Adrenal gland (tissue), 12 donors: ENCODE measurements around the gene COPS3. TPM values are rescaled to one million over a fixed set of nuclear protein-coding genes. Genes with fewer than 3 reads are reported as not detected.
"Not testable (repeated sequence)": the region's sequence is repeated elsewhere in the genome, so short reads cannot be mapped to it uniquely, and the experiment has no call there.

Experiments used
- DNase-seq, 7 donors: peaks; one replicate each; pipeline ENCODE4 v3.0.0-alpha.2; 2019 to 2020
- H3K27ac ChIP-seq, 5 donors: fragments of 200-600 bp; sonication (generic) in 4 of 5; 1 replicate in 3 of 5; 2 replicates in 2 of 5; pipeline versions ENCODE4 v1.5.1 to v1.8.0; 2016 to 2020; ENCODE audit warnings: mild to moderate bottlenecking in 1 of 5
- H3K27me3 ChIP-seq: fragments of 200-600 bp; 2 replicates; pipeline ENCODE4 v1.8.0; 2021
- H3K36me3 ChIP-seq, 2 donors: fragments of 200-600 bp; replicated peaks in 1 of 2; 1 replicate in 1 of 2; 2 replicates in 1 of 2; pipeline versions ENCODE4 v1.5.1 to v1.8.0; 2018 to 2022
- H3K4me1 ChIP-seq, 2 donors: fragments of 200-600 bp; replicated peaks in 1 of 2; 1 replicate in 1 of 2; 2 replicates in 1 of 2; pipeline versions ENCODE4 v1.5.1 to v1.8.0; 2018 to 2021
- H3K4me3 ChIP-seq, 4 donors: fragments of 200-600 bp; sonication (generic) in 3 of 4; one replicate each; pipeline ENCODE4 v1.5.1; 2016 to 2018
- H3K9me3 ChIP-seq, 3 donors: fragments of 200-600 bp; sonication (generic) in 1 of 3; replicated peaks in 1 of 3; 1 replicate in 2 of 3; 2 replicates in 1 of 3; pipeline versions ENCODE4 v1.5.1 to v1.8.0; 2016 to 2021
- CTCF ChIP-seq, 6 experiments: fragments of 450-650 bp in 4 of 6; fragments of 200-600 bp in 2 of 6; sonication (generic) in 1 of 6; IDR thresholded peaks; 1 replicate in 5 of 6; 2 replicates in 1 of 6; pipeline versions ENCODE4 v1.5.1 to v1.8.0; 2016 to 2021; ENCODE audit warnings: antibody characterized with exemption in 6 of 6, mild to moderate bottlenecking in 2 of 6, moderate library complexity in 1 of 6
- POLR2A ChIP-seq, 2 donors: fragments of 450-650 bp; IDR thresholded peaks; one replicate each; pipeline ENCODE4 v1.6.1; 2017; ENCODE audit warnings: antibody characterized with exemption in 2 of 2, mild to moderate bottlenecking in 2 of 2, moderate library complexity in 1 of 2
- WGBS, 4 donors: extraction: QIAGEN DNeasy Blood & Tissue Kit in 2 of 4; methylation state at CpG; one replicate each; pipeline versions ENCODE4 v1.1.5 to v1.1.7; 2013 to 2017; 5-methylcytosine and 5-hydroxymethylcytosine counted together
- intact Hi-C, 2 donors: fragments of 100-400 bp; cut with DNase I; formaldehyde crosslinking; loops; one replicate each; pipeline versions ENCODE4 v1.14.1 to v1.15.0; 2022 to 2023
- polyA plus RNA-seq, 3 donors: library from polyadenylated mRNA; stranded (reverse); fragments of 200-250 nt in 2 of 3; fragments of 350-450 nt in 1 of 3; fragmentation: Illumina TruSeq in 1 of 3; extraction: RNeasy Lipid Tissue Mini Kit (QIAGEN cat#74804) in 1 of 3; gene quantifications; one replicate each; pipeline ENCODE4 v1.2.3, GENCODE V29; 2013 to 2014
- total RNA-seq, 9 donors: library from RNA; depleted of rRNA in 4 of 9; stranded (reverse); fragments of >200 nt in 4 of 9; fragments of 120-200 nt in 1 of 9; fragmentation: NEBNext Ultra II Directional in 1 of 9; extraction: Animal tissue kit (Norgen Biotek cat#: 25700) in 1 of 9; gene quantifications; one replicate each; pipeline versions ENCODE4 v1.1.0 to v1.2.4, GENCODE V29; 2013 to 2023
- donor health status: healthy with polysubstance abuse.
- donor health status: Bipolar disorder and iron deficiency.
- donor health status: DM: yes; HTN: yes; CAD: no.
- donor health status: DM: no; HTN: no; CAD: no.
- donor health status: DM: no; HTN: no; CAD: no.
- donor health status: DM: yes; HTN: yes; CAD: no.

Gene COPS3
- total and polyA plus RNA-seq, 12 donors = 18.7 to 140 (median 52.3) TPM

GRCh38 chr17:17289701-17290100 lies 8.7 kb upstream of the COPS3 start:
- WGBS, 4 donors = 53 to 63% (median 58%) methylated on average over 7 of the region's 7 CpGs
- TF ChIP-seq CTCF (IDR thresholded peaks at IDR 0.05) (no peak), POLR2A (IDR thresholded peaks at IDR 0.05) (no peak)
- Histone ChIP-seq H3K9me3 (no peaks in the 10 kb centered on the region), H3K27ac (no peak overlapping the region), H3K27me3 (no peaks in the 10 kb centered on the region), H3K4me3 (no peak overlapping the region), H3K4me1 (no peaks in the 10 kb centered on the region), H3K36me3 (no peaks in the 10 kb centered on the region)
- intact Hi-C loops = no loop called here
- DNase-seq = peak in 2 of 7 donors; percentile 7 to 45

- WGBS, 4 donors = 84 to 92% (median 90%) methylated on average over 4 of the region's 4 CpGs
- no peak overlapping the region for H3K4me3 ChIP-seq
- no peaks in the 10 kb centered on the region for H3K36me3 ChIP-seq
- H3K4me1 ChIP-seq = no peaks in the 10 kb centered on the region
- no peak for TF ChIP-seq CTCF (IDR thresholded peaks at IDR 0.05)
- TF ChIP-seq POLR2A (IDR thresholded peaks at IDR 0.05) = no peak
- intact Hi-C loops = no loop called here
- no peak for DNase-seq
- no peaks in the 10 kb centered on the region for H3K27me3 ChIP-seq
- H3K9me3 ChIP-seq = no peaks in the 10 kb centered on the region
- H3K27ac ChIP-seq = no peak overlapping the region
Observed at GRCh38 chr17:17289086-17289485, 8.0 kb upstream of the COPS3 start.

- no peaks in the 10 kb centered on the region for H3K4me1 ChIP-seq
- no peaks in the 10 kb centered on the region for H3K27me3 ChIP-seq
- no peak for TF ChIP-seq POLR2A (IDR thresholded peaks at IDR 0.05)
- no peak for TF ChIP-seq CTCF (IDR thresholded peaks at IDR 0.05)
- no peaks in the 10 kb centered on the region for H3K9me3 ChIP-seq
- DNase-seq = no peak
- no peak overlapping the region for H3K4me3 ChIP-seq
- no peak overlapping the region for H3K27ac ChIP-seq
- H3K36me3 ChIP-seq = no peaks in the 10 kb centered on the region
- intact Hi-C loops = no loop called here
- 79 to 84% (median 79%) methylated on average over 5 of the region's 5 CpGs for WGBS, 4 donors
Observed at GRCh38 chr17:17285951-17286350, 4.9 kb upstream of the COPS3 start.

- Histone ChIP-seq H3K4me1 (peaks cover 21 to 45% of the 10 kb centered on the region in 2 donors), H3K4me3 (no peak overlapping the region), H3K27ac (no peak overlapping the region), H3K27me3 (no peaks in the 10 kb centered on the region), H3K36me3 (peaks cover 0 to 16% of the 10 kb centered on the region in 2 donors), H3K9me3 (no peaks in the 10 kb centered on the region)
- intact Hi-C loops = no loop called here
- no peak for DNase-seq
- TF ChIP-seq CTCF (IDR thresholded peaks at IDR 0.05) (no peak), POLR2A (IDR thresholded peaks at IDR 0.05) (no peak)
- 71 to 79% (median 73%) methylated on average over 4 of the region's 4 CpGs for WGBS, 4 donors
Observed at GRCh38 chr17:17279316-17279715, 1.7 kb downstream of the COPS3 start.

- H3K9me3 ChIP-seq, intact Hi-C loops, H3K27ac ChIP-seq, H3K4me3 ChIP-seq, H3K27me3 ChIP-seq: not testable (repeated sequence)
- DNase-seq = peak in 1 of 7 donors; percentile 35
- Histone ChIP-seq H3K36me3 (peaks cover 0 to 32% of the 10 kb centered on the region in 2 donors), H3K4me1 (peaks cover 21 to 45% of the 10 kb centered on the region in 2 donors)
- 92 to 99% (median 94%) methylated on average over 5 of the region's 5 CpGs for WGBS, 4 donors
Observed at GRCh38 chr17:17277431-17277830, 3.6 kb downstream of the COPS3 start.
